Bronchus fibroblast of lung (primary cell): ENCODE results near the gene GOLGA8M. TPM values are rescaled to one million over a fixed set of nuclear protein-coding genes. Genes with fewer than 3 reads are reported as not detected.

Source experiments
- total RNA-seq: library from RNA; depleted of rRNA; stranded (reverse); fragments of >200 nt; gene quantifications from 2 replicates; pipeline ENCODE4 v1.2.3, GENCODE V29; 2015

Gene GOLGA8M
- not detected in 2 replicates for total RNA-seq

GRCh38 chr15:28712270-28712669 is at the start of gene GOLGA8M:
Gene GOLGA8M, minus strand, starts transcription at chr15:28712421. Its CDS starts 98 bp downstream, at chr15:28712323.

Other genes with a start within 250 kb of the GOLGA8M start
- not detected in 2 replicates for gene GOLGA8G, start 179.4 kb downstream of the GOLGA8M start, total RNA-seq
- not detected in 2 replicates for gene GOLGA6L25, start 158.9 kb downstream of the GOLGA8M start, total RNA-seq
- gene GOLGA6L7, start 136.2 kb upstream of the GOLGA8M start, total RNA-seq, result not detected in 2 replicates
- 27.9 and 28.8 TPM in 2 replicates for gene APBA2, start 173.6 kb upstream of the GOLGA8M start, total RNA-seq